ENCODE data around the gene LCE7A. TPM values are rescaled to one million over a fixed set of nuclear protein-coding genes. Genes with fewer than 3 reads are reported as not detected.

Gene LCE7A
- total RNA-seq, 3 donors from 2014 or later (not counting 1 experiment from before 2014, with no cell fraction given): not detected

- no peaks in the 10 kb centered on the region for H3K36me3 Mint-ChIP-seq
- intact Hi-C loops (cut with micrococcal nuclease): no loop called here
- DNase-seq (no peak), ATAC-seq (no peak)
- Histone ChIP-seq H3K27ac (ENCODE audit: low read length) (no peak overlapping the region), H3K36me3 (ENCODE audit: control insufficient read depth, insufficient read depth, low read length) (no peaks in the 10 kb centered on the region), H3K27me3 (ENCODE audit: control insufficient read depth, insufficient read depth, low read length) (no peaks in the 10 kb centered on the region), H3K4me3 (ENCODE audit: low read length) (no peak overlapping the region), H3K4me1 (ENCODE audit: control insufficient read depth, insufficient read depth, low read length) (no peaks in the 10 kb centered on the region), H3K9me3 (ENCODE audit: control insufficient read depth, insufficient read depth, low read length) (no peaks in the 10 kb centered on the region)
- no peak for TF ChIP-seq CTCF (IDR thresholded peaks at IDR 0.05)
- WGBS (ENCODE audit: insufficient coverage): 79% methylated on average over 4 of the region's 4 CpGs
- H3K4me1 Mint-ChIP-seq: no peaks in the 10 kb centered on the region
- H3K27ac Mint-ChIP-seq: no peak overlapping the region
- no peaks in the 10 kb centered on the region for H3K9me3 Mint-ChIP-seq
- no peak overlapping the region for H3K4me3 Mint-ChIP-seq
- H3K27me3 Mint-ChIP-seq (ENCODE audit: low read depth in 2 of 2): peaks cover 8 to 13% of the 10 kb centered on the region in 2 donors
Measured at GRCh38 chr1:152861374-152861773, 1.6 kb downstream of the LCE7A start.

GRCh38 chr1:152864443-152864842, 4.6 kb downstream of the LCE7A start:
- intact Hi-C loops (cut with micrococcal nuclease): no loop called here
- H3K9me3 Mint-ChIP-seq: no peaks in the 10 kb centered on the region
- no peak for TF ChIP-seq CTCF (IDR thresholded peaks at IDR 0.05)
- H3K4me3 Mint-ChIP-seq: no peak overlapping the region
- no peaks in the 10 kb centered on the region for H3K36me3 Mint-ChIP-seq
- no peak overlapping the region for H3K4me3 ChIP-seq (ENCODE audit: low read length)
- no peak overlapping the region for H3K27ac Mint-ChIP-seq
- no peak overlapping the region for H3K27ac ChIP-seq (ENCODE audit: low read length)
- peaks cover 0 to 5% of the 10 kb centered on the region in 2 donors for H3K27me3 Mint-ChIP-seq (ENCODE audit: low read depth in 2 of 2)
- DNase-seq: no peak
- H3K4me1 Mint-ChIP-seq: no peaks in the 10 kb centered on the region
- no peak for ATAC-seq
- no peaks in the 10 kb centered on the region for H3K4me1 ChIP-seq (ENCODE audit: control insufficient read depth, insufficient read depth, low read length)
- no peaks in the 10 kb centered on the region for H3K27me3 ChIP-seq (ENCODE audit: control insufficient read depth, insufficient read depth, low read length)
- no peaks in the 10 kb centered on the region for H3K36me3 ChIP-seq (ENCODE audit: control insufficient read depth, insufficient read depth, low read length)
- no peaks in the 10 kb centered on the region for H3K9me3 ChIP-seq (ENCODE audit: control insufficient read depth, insufficient read depth, low read length)

- Mint-ChIP-seq H3K4me1 (no peaks in the 10 kb centered on the region), H3K4me3 (no peak overlapping the region), H3K27ac (no peak overlapping the region), H3K36me3 (no peaks in the 10 kb centered on the region), H3K27me3 (ENCODE audit: low read depth in 2 of 2) (peaks cover 0 to 3% of the 10 kb centered on the region in 2 donors), H3K9me3 (no peaks in the 10 kb centered on the region)
- intact Hi-C loops (cut with micrococcal nuclease): no loop called here
- 71% methylated on average over 2 of the region's 2 CpGs for WGBS (ENCODE audit: insufficient coverage)
- no peak overlapping the region for H3K27ac ChIP-seq (ENCODE audit: low read length)
- no peaks in the 10 kb centered on the region for H3K27me3 ChIP-seq (ENCODE audit: control insufficient read depth, insufficient read depth, low read length)
- H3K4me3 ChIP-seq (ENCODE audit: low read length): no peak overlapping the region
- DNase-seq (no peak), ATAC-seq (no peak)
- H3K4me1 ChIP-seq (ENCODE audit: control insufficient read depth, insufficient read depth, low read length): no peaks in the 10 kb centered on the region
- TF ChIP-seq CTCF (IDR thresholded peaks at IDR 0.05): no peak
- H3K9me3 ChIP-seq (ENCODE audit: control insufficient read depth, insufficient read depth, low read length): no peaks in the 10 kb centered on the region
- H3K36me3 ChIP-seq (ENCODE audit: control insufficient read depth, insufficient read depth, low read length): no peaks in the 10 kb centered on the region
Measured at GRCh38 chr1:152866321-152866720, 6.5 kb downstream of the LCE7A start.

- Histone ChIP-seq H3K9me3 (ENCODE audit: control insufficient read depth, insufficient read depth, low read length) (no peaks in the 10 kb centered on the region), H3K4me1 (ENCODE audit: control insufficient read depth, insufficient read depth, low read length) (no peaks in the 10 kb centered on the region), H3K36me3 (ENCODE audit: control insufficient read depth, insufficient read depth, low read length) (no peaks in the 10 kb centered on the region), H3K4me3 (ENCODE audit: low read length) (no peak overlapping the region), H3K27me3 (ENCODE audit: control insufficient read depth, insufficient read depth, low read length) (no peaks in the 10 kb centered on the region), H3K27ac (ENCODE audit: low read length) (no peak overlapping the region)
- WGBS (ENCODE audit: insufficient coverage): 45% methylated on average over 8 of the region's 9 CpGs
- Mint-ChIP-seq H3K36me3 (no peaks in the 10 kb centered on the region), H3K27me3 (ENCODE audit: low read depth in 2 of 2) (peaks cover 5 to 10% of the 10 kb centered on the region in 2 donors), H3K27ac (no peak overlapping the region), H3K4me3 (no peak overlapping the region), H3K9me3 (no peaks in the 10 kb centered on the region), H3K4me1 (no peaks in the 10 kb centered on the region)
- DNase-seq (peak in 1 of 2 donors; percentile 73), ATAC-seq (peak in 2 of 3 donors; percentile 73 to 92)
- peak; percentile 66 for TF ChIP-seq CTCF (IDR thresholded peaks at IDR 0.05)
- intact Hi-C loops (cut with micrococcal nuclease): no loop called here
Measured at GRCh38 chr1:152869808-152870419, 10.1 kb downstream of the LCE7A start.

Measured in natural killer cell (primary cell).